Sigmoid colon (tissue), 4 donors: ENCODE measurements around the gene SMIM22.

Experiments
- POLR2A ChIP-seq, 2 donors: fragments of 450-650 bp; IDR thresholded peaks; one replicate each; pipeline ENCODE4 v1.6.1; 2016; ENCODE audit warnings: antibody characterized with exemption in 2 of 2, mild to moderate bottlenecking in 2 of 2, moderate library complexity in 2 of 2
- POLR2AphosphoS5 ChIP-seq, 4 donors: sonication (generic); formaldehyde crosslinking; IDR thresholded peaks; one replicate each; pipeline ENCODE4 v1.6.1; 2017; ENCODE audit warnings: antibody characterized with exemption in 4 of 4
- TF ChIP-seq, protein P1 (sequence below), 4 experiments: fragments of 450-650 bp in 3 of 4; fragments of 200-600 bp in 1 of 4; IDR thresholded peaks; one replicate each; pipeline ENCODE4 v1.5.1; 2016 to 2019; ENCODE audit warnings: antibody characterized with exemption in 4 of 4, mild to moderate bottlenecking in 3 of 4, moderate library complexity in 2 of 4

- TF ChIP-seq, protein P1, sequence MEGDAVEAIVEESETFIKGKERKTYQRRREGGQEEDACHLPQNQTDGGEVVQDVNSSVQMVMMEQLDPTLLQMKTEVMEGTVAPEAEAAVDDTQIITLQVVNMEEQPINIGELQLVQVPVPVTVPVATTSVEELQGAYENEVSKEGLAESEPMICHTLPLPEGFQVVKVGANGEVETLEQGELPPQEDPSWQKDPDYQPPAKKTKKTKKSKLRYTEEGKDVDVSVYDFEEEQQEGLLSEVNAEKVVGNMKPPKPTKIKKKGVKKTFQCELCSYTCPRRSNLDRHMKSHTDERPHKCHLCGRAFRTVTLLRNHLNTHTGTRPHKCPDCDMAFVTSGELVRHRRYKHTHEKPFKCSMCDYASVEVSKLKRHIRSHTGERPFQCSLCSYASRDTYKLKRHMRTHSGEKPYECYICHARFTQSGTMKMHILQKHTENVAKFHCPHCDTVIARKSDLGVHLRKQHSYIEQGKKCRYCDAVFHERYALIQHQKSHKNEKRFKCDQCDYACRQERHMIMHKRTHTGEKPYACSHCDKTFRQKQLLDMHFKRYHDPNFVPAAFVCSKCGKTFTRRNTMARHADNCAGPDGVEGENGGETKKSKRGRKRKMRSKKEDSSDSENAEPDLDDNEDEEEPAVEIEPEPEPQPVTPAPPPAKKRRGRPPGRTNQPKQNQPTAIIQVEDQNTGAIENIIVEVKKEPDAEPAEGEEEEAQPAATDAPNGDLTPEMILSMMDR (IDR thresholded peaks at IDR 0.05) = no peak
- TF ChIP-seq POLR2A (IDR thresholded peaks at IDR 0.05) = no peak
- TF ChIP-seq POLR2AphosphoS5 (IDR thresholded peaks at IDR 0.05) = no peak
Observed at GRCh38 chr16:4753227-4753626, 41.9 kb upstream of the SMIM22 start.
